HepG2 (cell line): ENCODE data around the gene S100P. TPM values are rescaled to one million over a fixed set of nuclear protein-coding genes. Genes with fewer than 3 reads are reported as not detected.

Experiments used
- ATAC-seq: fragments of 200-7000 bp; cut with Tn5 transposase; 3 replicates; pipeline ENCODE4 v1.9.1; 2020; ENCODE audit warnings: mild to moderate bottlenecking, moderate library complexity
- BruUV-seq: library from RNA; stranded (reverse); fragments of 400-500 nt; replicated peaks from 2 replicates; lab custom pipeline; 2021; lab: Mats Ljungman, UMichigan
- CTCF ChIA-PET: fragments of 300-600 bp; formaldehyde crosslinking; extraction: SDS; loops from one replicate; lab custom pipeline; 2021; ENCODE audit warnings: low total read pairs, inconsistent platforms, low intra/inter-chr PET ratio; lab: Yijun Ruan, JAX
- POLR2A ChIA-PET: fragments of 350-600 bp; sonication (Branson Sonifier 250); formaldehyde crosslinking; loops from one replicate; lab custom pipeline; 2020; ENCODE audit warnings: antibody characterized with exemption, inconsistent platforms; lab: Yijun Ruan, JAX
- DNase-seq: peaks from one replicate; pipeline ENCODE4 v3.0.0-alpha.2; 2015; ENCODE audit warnings: low spot score
- FAIRE-seq: peaks from 3 replicates; lab custom pipeline; 2011; peaks lifted over from hg19 to GRCh38; lab: Jason Lieb, UNC
- H2AFZ ChIP-seq: one replicate; pipeline ENCODE4 v1.6.1; 2011; ENCODE audit warnings: low read length, inconsistent platforms
- H3K27ac ChIP-seq: fragments of 300-600 bp; 3 replicates; pipeline ENCODE4 v1.8.0; 2011; ENCODE audit warnings: mixed run types, mild to moderate bottlenecking, mixed read lengths, low read length, inconsistent platforms; ENCODE audit not compliant: insufficient read depth; ENCODE audit errors: extremely low read length
- H3K27me3 ChIP-seq, 2 experiments: fragments of 200-600 bp in 1 of 2; 2 replicates in 1 of 2; 3 replicates in 1 of 2; pipeline versions ENCODE4 v1.6.0 to v1.8.0; 2011; ENCODE audit warnings: low read length in 2 of 2, mild to moderate bottlenecking in 2 of 2, moderate library complexity in 2 of 2, inconsistent platforms in 1 of 2; ENCODE audit not compliant: insufficient read depth in 2 of 2, control insufficient read depth in 1 of 2
- H3K36me3 ChIP-seq, 2 experiments: fragments of 200-600 bp in 1 of 2; replicated peaks in 1 of 2; 2 replicates in 1 of 2; 3 replicates in 1 of 2; pipeline versions ENCODE4 v1.5.1 to v1.8.0; 2011; ENCODE audit warnings: low read length in 2 of 2, inconsistent platforms in 1 of 2; ENCODE audit not compliant: insufficient read depth in 2 of 2, control insufficient read depth in 1 of 2
- H3K4me1 ChIP-seq: 2 replicates; pipeline ENCODE4 v1.5.1; 2012; ENCODE audit warnings: low read length, inconsistent platforms; ENCODE audit not compliant: insufficient read depth
- H3K4me2 ChIP-seq: 2 replicates; pipeline ENCODE4 v1.6.0; 2011; ENCODE audit warnings: low read depth, low read length, inconsistent platforms
- H3K4me3 ChIP-seq, 3 experiments: fragments of 200-600 bp in 1 of 3; sonication (generic), shearing (Covaris generic) in 1 of 3; replicated peaks in 1 of 3; 2 replicates each; pipeline ENCODE4 v1.5.1; 2011 to 2016; ENCODE audit warnings: low read length in 3 of 3, inconsistent platforms in 2 of 3, low read depth in 2 of 3, mild to moderate bottlenecking in 2 of 3, control low read depth in 1 of 3, mixed read lengths in 1 of 3; ENCODE audit not compliant: insufficient read depth in 1 of 3
- H3K79me2 ChIP-seq: one replicate; pipeline ENCODE4 v1.6.1; 2011; ENCODE audit warnings: low read length, inconsistent platforms; ENCODE audit not compliant: insufficient read depth
- H3K9ac ChIP-seq: 2 replicates; pipeline ENCODE4 v1.6.0; 2011; ENCODE audit warnings: mild to moderate bottlenecking, low read depth, low read length, inconsistent platforms; ENCODE audit not compliant: insufficient read depth
- H3K9me3 ChIP-seq: 2 replicates; pipeline ENCODE4 v1.5.1; 2012; ENCODE audit warnings: mild to moderate bottlenecking, low read length
- H4K20me1 ChIP-seq: 2 replicates; pipeline ENCODE4 v1.6.0; 2011; ENCODE audit warnings: inconsistent platforms, mild to moderate bottlenecking, low read length, moderate library complexity; ENCODE audit not compliant: insufficient read depth
- CCDC6 ChIP-seq: sonication (generic); formaldehyde crosslinking; IDR thresholded peaks from 2 replicates; pipeline ENCODE4 v1.8.1; 2022; ENCODE audit warnings: mild to moderate bottlenecking, missing genetic modification reagents, moderate library complexity
- CHD4 ChIP-seq: fragments of 200-600 bp; sonication (generic); IDR thresholded peaks from 2 replicates; pipeline ENCODE4 v1.7.0; 2017; ENCODE audit warnings: mild to moderate bottlenecking, low read length, borderline replicate concordance
- GABPA ChIP-seq, 2 experiments: IDR thresholded peaks; 2 replicates each; pipeline ENCODE4 v1.6.1; 2011 to 2016; ENCODE audit warnings: low read depth in 2 of 2, low read length in 1 of 2, missing biosample characterization in 1 of 2, missing genetic modification characterization in 1 of 2
- GATA4 ChIP-seq: sonication (generic); IDR thresholded peaks from 2 replicates; pipeline ENCODE4 v1.6.1; 2016; ENCODE audit warnings: antibody characterized with exemption, low read depth, borderline replicate concordance
- HIVEP1 ChIP-seq: sonication (generic); formaldehyde crosslinking; IDR thresholded peaks from 2 replicates; pipeline ENCODE4 v1.4.0; 2020; ENCODE audit warnings: mild to moderate bottlenecking, missing genetic modification reagents
- KDM5A ChIP-seq: fragments of 200-600 bp; sonication (generic); IDR thresholded peaks from 2 replicates; pipeline ENCODE4 v1.7.0; 2018; ENCODE audit warnings: antibody characterized with exemption, mild to moderate bottlenecking, low read length, borderline replicate concordance
- KDM6A ChIP-seq: IDR thresholded peaks from 2 replicates; pipeline ENCODE4 v1.6.1; 2016; ENCODE audit warnings: low read depth
- NR2C2 ChIP-seq: sonication (generic); formaldehyde crosslinking; IDR thresholded peaks from 2 replicates; pipeline ENCODE4 v1.4.0; 2020; ENCODE audit warnings: missing genetic modification reagents, mild to moderate bottlenecking, moderate library complexity, borderline replicate concordance
- RBFOX2 ChIP-seq: fragments of 200-400 bp; formaldehyde crosslinking; IDR thresholded peaks from 2 replicates; pipeline ENCODE4 v1.6.1; 2017; ENCODE audit warnings: low read depth, mild to moderate bottlenecking, low read length
- REST ChIP-seq, 2 experiments: IDR thresholded peaks; 2 replicates each; pipeline ENCODE4 v1.6.1; 2011 to 2012; ENCODE audit warnings: low read length in 2 of 2, borderline replicate concordance in 1 of 2, low read depth in 1 of 2, mild to moderate bottlenecking in 1 of 2, moderate library complexity in 1 of 2
- RFXANK ChIP-seq: IDR thresholded peaks from 2 replicates; pipeline ENCODE4 v1.6.1; 2016
- SNAPC5 ChIP-seq: sonication (generic); formaldehyde crosslinking; IDR thresholded peaks from 2 replicates; pipeline ENCODE4 v1.8.1; 2023; ENCODE audit warnings: mild to moderate bottlenecking, missing genetic modification reagents, borderline replicate concordance
- SP4 ChIP-seq: sonication (generic); formaldehyde crosslinking; IDR thresholded peaks from 2 replicates; pipeline ENCODE4 v1.8.1; 2023; ENCODE audit warnings: mild to moderate bottlenecking, missing genetic modification reagents
- STAT5B ChIP-seq: sonication (generic); formaldehyde crosslinking; IDR thresholded peaks from 2 replicates; pipeline ENCODE4 v1.4.0; 2020; ENCODE audit warnings: missing genetic modification reagents
- TAF1 ChIP-seq: sonication (generic); formaldehyde crosslinking; IDR thresholded peaks from 2 replicates; pipeline ENCODE4 v1.4.0; 2020; ENCODE audit warnings: missing genetic modification reagents
- TIGD3 ChIP-seq: sonication (generic); formaldehyde crosslinking; IDR thresholded peaks from 2 replicates; pipeline ENCODE4 v1.5.1; 2020; ENCODE audit warnings: mild to moderate bottlenecking, missing genetic modification reagents, borderline replicate concordance
- TMF1 ChIP-seq: sonication (generic); formaldehyde crosslinking; IDR thresholded peaks from 2 replicates; pipeline ENCODE4 v1.8.1; 2022; ENCODE audit warnings: low read depth, missing genetic modification reagents
- ZNF3 ChIP-seq: IDR thresholded peaks from 2 replicates; pipeline ENCODE4 v1.7.0; 2017; ENCODE audit warnings: inconsistent platforms
- ZNF503 ChIP-seq: sonication (generic); formaldehyde crosslinking; IDR thresholded peaks from 2 replicates; pipeline ENCODE4 v1.4.0; 2020; ENCODE audit warnings: missing genetic modification reagents
- ZNF792 ChIP-seq: IDR thresholded peaks from 2 replicates; pipeline ENCODE4 v1.6.1; 2016
- WGBS: methylation state at CpG from one replicate; pipeline ENCODE4 v1.1.6; 2017; ENCODE audit warnings: low lambda C conversion rate; 5-methylcytosine and 5-hydroxymethylcytosine counted together
- in situ Hi-C: cut with HindIII; loops from 2 replicates; pipeline ENCODE4 v1.10.0; 2017; ENCODE audit warnings: low pct_unique_long_range_greater_than_20kb; ENCODE audit not compliant: extremely low pct_ligation_motif_present
- intact Hi-C: fragments of 100-400 bp; cut with micrococcal nuclease; formaldehyde crosslinking; loops from one replicate; pipeline ENCODE4 v1.10.0; 2022; ENCODE audit not compliant: unreplicated experiment
- polyA plus RNA-seq, 8 experiments: library from polyadenylated mRNA; depleted of rRNA in 3 of 8; stranded (reverse) in 7 of 8; unstranded in 1 of 8; fragments of >200 nt; fragmentation: Illumina TruSeq in 4 of 8; extraction: Trizol in 4 of 8; gene quantifications; 2 replicates each; pipeline versions ENCODE4 v1.2.1 to v1.2.3, GENCODE V29; 2011 to 2016; ENCODE audit warnings: low read depth in 4 of 8, missing spikeins in 1 of 8, mixed read lengths in 1 of 8; ENCODE audit not compliant: insufficient read depth in 1 of 8
- total RNA-seq, 5 experiments: library from RNA; depleted of rRNA; stranded (reverse); fragments of >200 nt; fragmentation: Illumina TruSeq; extraction: Trizol; gene quantifications; 2 replicates each; pipeline ENCODE4 v1.2.3, GENCODE V29; 2016; ENCODE audit warnings: low read depth in 1 of 5

S100P gene
- total and polyA plus RNA-seq, 2 of the 13 experiments (the other 11 are each of a cell fraction or from before 2014, with no cell fraction given) = 278 to 1,649 TPM

- no CpG with 5 or more reads among the region's 1 CpG for WGBS
- DNase-seq = no peak
- H3K27me3 ChIP-seq = no peaks in the 10 kb centered on the region
- intact Hi-C loops = no loop called here
- H4K20me1 ChIP-seq = peaks cover 11% of the 10 kb centered on the region
- peaks cover 0 to 13% of the 10 kb centered on the region in 2 experiments; a peak in 3 of 5 replicates for H3K36me3 ChIP-seq
- ChIA-PET CTCF (no interaction called here), POLR2A (interaction anchor here (2.5 kb wide), 1 partner anchor 8 kb away, joined by 31 read pairs; no protein-coding TSS in a partner anchor)
- no peak overlapping the region for H3K27ac ChIP-seq
- no peak overlapping the region for H3K4me3 ChIP-seq
- no peak overlapping the region for H3K4me2 ChIP-seq
- no peaks in the 10 kb centered on the region for H3K9me3 ChIP-seq
- H2AFZ ChIP-seq = no peak overlapping the region
- ATAC-seq = no peak
- no peak overlapping the region for H3K9ac ChIP-seq
- FAIRE-seq = no peak
- in situ Hi-C loops = no loop called here
- peaks cover 22% of the 10 kb centered on the region for H3K79me2 ChIP-seq
- BruUV-seq = no TSS peak
- TF ChIP-seq SP4 (CRISPR knock-in tag) (no peak), ZNF503 (CRISPR knock-in tag) (no peak), NR2C2 (CRISPR knock-in tag) (no peak), TMF1 (CRISPR knock-in tag) (no peak), RFXANK (CRISPR knock-in tag) (no peak), TAF1 (CRISPR knock-in tag) (no peak), KDM6A (CRISPR knock-in tag) (no peak), HIVEP1 (CRISPR knock-in tag) (no peak), KDM5A (no peak), ZNF3 (CRISPR knock-in tag) (no peak), STAT5B (CRISPR knock-in tag) (no peak), CCDC6 (CRISPR knock-in tag) (no peak), GABPA (IDR thresholded peaks at IDR 0.05; ENCODE audit: low read depth, low read length) (no peak), GABPA (CRISPR knock-in tag; IDR thresholded peaks at IDR 0.05; ENCODE audit: low read depth) (no peak), GATA4 (no peak), RBFOX2 (no peak), ZNF792 (CRISPR knock-in tag) (no peak), SNAPC5 (CRISPR knock-in tag) (no peak), TIGD3 (CRISPR knock-in tag) (no peak), CHD4 (no peak), REST (IDR thresholded peaks at IDR 0.05; ENCODE audit: borderline replicate concordance in 1 of 2, low read depth in 1 of 2, low read length in 2 of 2) (no peak)
- H3K4me1 ChIP-seq = peaks cover 29% of the 10 kb centered on the region
Observed at GRCh38 chr4:6671648-6672047, 22.0 kb upstream of the S100P start.
